Left ventricle myocardium inferior (tissue), 1 donor: Measurements from ENCODE around the gene COPB1. TPM values are rescaled to one million over a fixed set of nuclear protein-coding genes. Genes with fewer than 3 reads are reported as not detected.

Experiments used
- DNase-seq: peaks from one replicate; pipeline ENCODE4 v3.0.0-alpha.2; 2020
- H3K27ac ChIP-seq: fragments of 200-600 bp; replicated peaks from 2 replicates; pipeline ENCODE4 v1.8.0; 2021
- H3K27me3 ChIP-seq: fragments of 200-600 bp; 2 replicates; pipeline ENCODE4 v1.8.0; 2021; ENCODE audit warnings: low read depth
- H3K36me3 ChIP-seq: fragments of 200-600 bp; 2 replicates; pipeline ENCODE4 v1.8.0; 2021
- H3K4me1 ChIP-seq: fragments of 200-600 bp; 2 replicates; pipeline ENCODE4 v1.8.0; 2021
- H3K4me3 ChIP-seq: fragments of 200-600 bp; 2 replicates; pipeline ENCODE4 v1.8.0; 2021; ENCODE audit warnings: mild to moderate bottlenecking, moderate library complexity
- H3K9me3 ChIP-seq: fragments of 200-600 bp; replicated peaks from 2 replicates; pipeline ENCODE4 v1.8.0; 2021
- CTCF ChIP-seq: fragments of 200-600 bp; IDR thresholded peaks from 2 replicates; pipeline ENCODE4 v1.8.0; 2021; ENCODE audit warnings: antibody characterized with exemption, mild to moderate bottlenecking, borderline replicate concordance
- intact Hi-C: fragments of 100-400 bp; cut with micrococcal nuclease; formaldehyde crosslinking; loops from one replicate; pipeline ENCODE4 v1.11.0; 2022
- total RNA-seq: library from RNA; stranded (reverse); fragmentation: NEBNext Ultra II Directional; extraction: Animal tissue kit (Norgen Biotek cat#: 25700); gene quantifications from one replicate; pipeline ENCODE4 v1.2.1, GENCODE V29; 2021
- donor health status: DM: no; HTN: yes; CAD: no; lungs with severe emphysema.

The COPB1 gene
- total RNA-seq, 1 donor from 2014 or later: 45.8 TPM

GRCh38 chr11:14445542-14446530, 53.8 kb downstream of the COPB1 start:
- no peaks in the 10 kb centered on the region for H3K9me3 ChIP-seq
- no peak overlapping the region for H3K27ac ChIP-seq
- DNase-seq: no peak

GRCh38 chr11:14444441-14445189, 55.0 kb downstream of the COPB1 start:
- intact Hi-C loops: no loop called here
- Histone ChIP-seq H3K27ac (no peak overlapping the region), H3K9me3 (no peaks in the 10 kb centered on the region), H3K36me3 (peaks cover 4% of the 10 kb centered on the region), H3K27me3 (no peaks in the 10 kb centered on the region), H3K4me1 (peaks cover 16% of the 10 kb centered on the region), H3K4me3 (no peak overlapping the region)
- TF ChIP-seq CTCF: no peak
- DNase-seq: no peak

More at GRCh38 chr11:14445542-14446530, 53.8 kb downstream of the COPB1 start:
- no peaks in the 10 kb centered on the region for H3K36me3 ChIP-seq
- peaks cover 16% of the 10 kb centered on the region for H3K4me1 ChIP-seq
- no peaks in the 10 kb centered on the region for H3K27me3 ChIP-seq
- no peak overlapping the region for H3K4me3 ChIP-seq
- intact Hi-C loops: no loop called here
- TF ChIP-seq CTCF: no peak

GRCh38 chr11:14443638-14444037, 56.0 kb downstream of the COPB1 start:
- no peak for DNase-seq
- Histone ChIP-seq H3K9me3 (no peaks in the 10 kb centered on the region), H3K27me3 (no peaks in the 10 kb centered on the region), H3K36me3 (peaks cover 4% of the 10 kb centered on the region), H3K4me1 (peaks cover 8% of the 10 kb centered on the region), H3K4me3 (no peak overlapping the region), H3K27ac (no peak overlapping the region)
- intact Hi-C loops: no loop called here
- TF ChIP-seq CTCF: no peak

- DNase-seq: no peak
- Histone ChIP-seq H3K36me3 (peaks cover 4% of the 10 kb centered on the region), H3K27ac (no peak overlapping the region), H3K9me3 (peaks cover 13% of the 10 kb centered on the region), H3K27me3 (no peaks in the 10 kb centered on the region), H3K4me1 (no peaks in the 10 kb centered on the region), H3K4me3 (no peak overlapping the region)
- intact Hi-C loops: no loop called here
- TF ChIP-seq CTCF: no peak
Measured at GRCh38 chr11:14435717-14436512, 63.7 kb downstream of the COPB1 start.

GRCh38 chr11:14425621-14426020, 74.0 kb downstream of the COPB1 start:
- no peaks in the 10 kb centered on the region for H3K36me3 ChIP-seq
- no peak for TF ChIP-seq CTCF
- intact Hi-C loops: no loop called here
- no peak overlapping the region for H3K4me3 ChIP-seq
- DNase-seq: no peak
- no peaks in the 10 kb centered on the region for H3K27me3 ChIP-seq
- no peak overlapping the region for H3K27ac ChIP-seq
- H3K9me3 ChIP-seq: peaks cover 4% of the 10 kb centered on the region
- H3K4me1 ChIP-seq: peaks cover 28% of the 10 kb centered on the region
